Measurements from ENCODE around the gene SP1. TPM values are rescaled to one million over a fixed set of nuclear protein-coding genes. Genes with fewer than 3 reads are reported as not detected.

Gene SP1
- total and polyA plus RNA-seq, 10 donors, result 9.1 to 92.8 (median 84.1) TPM

GRCh38 chr12:53462935-53463334 is 83.0 kb downstream of the SP1 start:
- WGBS, 5 donors, result 67 to 84% (median 82%) methylated on average over 3 of the region's 3 CpGs
- DNase-seq, result no peak
- intact Hi-C loops (cut with DNase I; ENCODE audit: low total_unique reads), result no loop called here
- Histone ChIP-seq H3K4me3 (no peak overlapping the region), H3K36me3 (peaks cover 7 to 100% (median 100%) of the 10 kb centered on the region in 6 donors), H3K27me3 (replicated peaks in 1 of 7) (no peaks in the 10 kb centered on the region), H3K4me1 (peaks cover 3 to 80% (median 32%) of the 10 kb centered on the region in 6 donors), H3K9me3 (no peaks in the 10 kb centered on the region), H3K27ac (peak overlapping the region in 1 of 8 donors; percentile 29)
- TF ChIP-seq CTCF (IDR thresholded peaks at IDR 0.05 in 8 of 11, conservative IDR thresholded peaks at IDR 0.05 in 3 of 11) (no peak), POLR2AphosphoS5 (IDR thresholded peaks at IDR 0.05) (peak in 1 of 3 donors; percentile 12), POLR2A (IDR thresholded peaks at IDR 0.05) (no peak)

- Histone ChIP-seq H3K27ac (peak overlapping the region in 2 of 8 donors; percentile 24 to 29), H3K9me3 (no peaks in the 10 kb centered on the region), H3K4me1 (peaks cover 3 to 80% (median 30%) of the 10 kb centered on the region in 6 donors), H3K27me3 (replicated peaks in 1 of 7) (no peaks in the 10 kb centered on the region), H3K36me3 (peaks cover 13 to 100% (median 100%) of the 10 kb centered on the region in 6 donors), H3K4me3 (no peak overlapping the region)
- no peak for TF ChIP-seq POLR2AphosphoS5 (IDR thresholded peaks at IDR 0.05)
- no peak for TF ChIP-seq CTCF (IDR thresholded peaks at IDR 0.05 in 8 of 11, conservative IDR thresholded peaks at IDR 0.05 in 3 of 11)
- no peak for TF ChIP-seq POLR2A (IDR thresholded peaks at IDR 0.05)
- 61 to 76% (median 65%) methylated on average over 5 of the region's 5 CpGs for WGBS, 5 donors
- intact Hi-C loops (cut with DNase I; ENCODE audit: low total_unique reads), result no loop called here
- no peak for DNase-seq
Observed at GRCh38 chr12:53463802-53464560, 84.0 kb downstream of the SP1 start.

GRCh38 chr12:53464685-53465418 is 84.9 kb downstream of the SP1 start:
- Histone ChIP-seq H3K27me3 (replicated peaks in 1 of 7) (no peaks in the 10 kb centered on the region), H3K4me1 (peaks cover 3 to 71% (median 29%) of the 10 kb centered on the region in 6 donors), H3K9me3 (no peaks in the 10 kb centered on the region), H3K4me3 (no peak overlapping the region), H3K36me3 (peaks cover 13 to 100% (median 100%) of the 10 kb centered on the region in 6 donors), H3K27ac (peak overlapping the region in 2 of 8 donors; percentile 22 to 58)
- TF ChIP-seq POLR2A (IDR thresholded peaks at IDR 0.05) (no peak), POLR2AphosphoS5 (IDR thresholded peaks at IDR 0.05) (peak in 2 of 3 donors; percentile 50 to 61), CTCF (IDR thresholded peaks at IDR 0.05 in 8 of 11, conservative IDR thresholded peaks at IDR 0.05 in 3 of 11) (no peak)
- intact Hi-C loops (cut with DNase I; ENCODE audit: low total_unique reads), result no loop called here
- no peak for DNase-seq
- WGBS, 5 donors, result 88 to 96% (median 95%) methylated on average over 11 of the region's 11 CpGs

GRCh38 chr12:53465679-53466078 is 85.7 kb downstream of the SP1 start:
- H3K27me3 ChIP-seq (replicated peaks in 1 of 7), result no peaks in the 10 kb centered on the region
- H3K27ac ChIP-seq, result peak overlapping the region in 3 of 8 donors; percentile 22 to 58 (median 26)
- 62 to 85% (median 75%) methylated on average over 2 of the region's 2 CpGs for WGBS, 5 donors
- no peak for TF ChIP-seq POLR2A (IDR thresholded peaks at IDR 0.05)
- no peak for TF ChIP-seq CTCF (IDR thresholded peaks at IDR 0.05 in 8 of 11, conservative IDR thresholded peaks at IDR 0.05 in 3 of 11)
- TF ChIP-seq POLR2AphosphoS5 (IDR thresholded peaks at IDR 0.05), result no peak
- no peaks in the 10 kb centered on the region for H3K9me3 ChIP-seq
- H3K4me3 ChIP-seq, result no peak overlapping the region
- DNase-seq, result no peak
- intact Hi-C loops (cut with DNase I; ENCODE audit: low total_unique reads), result no loop called here
- peaks cover 9 to 100% (median 100%) of the 10 kb centered on the region in 6 donors for H3K36me3 ChIP-seq
- peaks cover 3 to 66% (median 28%) of the 10 kb centered on the region in 6 donors for H3K4me1 ChIP-seq
